DMS79 (cell line): Measurements from ENCODE around the gene TMEM95.
"Not testable (repeated sequence)": the region's sequence is repeated elsewhere in the genome, so short reads cannot be mapped to it uniquely, and the experiment has no call there.

Experiments
- DNase-seq: peaks from one replicate; lab custom pipeline; 2025; lab: John Stamatoyannopoulos, UW

TMEM95 gene

DNA sequence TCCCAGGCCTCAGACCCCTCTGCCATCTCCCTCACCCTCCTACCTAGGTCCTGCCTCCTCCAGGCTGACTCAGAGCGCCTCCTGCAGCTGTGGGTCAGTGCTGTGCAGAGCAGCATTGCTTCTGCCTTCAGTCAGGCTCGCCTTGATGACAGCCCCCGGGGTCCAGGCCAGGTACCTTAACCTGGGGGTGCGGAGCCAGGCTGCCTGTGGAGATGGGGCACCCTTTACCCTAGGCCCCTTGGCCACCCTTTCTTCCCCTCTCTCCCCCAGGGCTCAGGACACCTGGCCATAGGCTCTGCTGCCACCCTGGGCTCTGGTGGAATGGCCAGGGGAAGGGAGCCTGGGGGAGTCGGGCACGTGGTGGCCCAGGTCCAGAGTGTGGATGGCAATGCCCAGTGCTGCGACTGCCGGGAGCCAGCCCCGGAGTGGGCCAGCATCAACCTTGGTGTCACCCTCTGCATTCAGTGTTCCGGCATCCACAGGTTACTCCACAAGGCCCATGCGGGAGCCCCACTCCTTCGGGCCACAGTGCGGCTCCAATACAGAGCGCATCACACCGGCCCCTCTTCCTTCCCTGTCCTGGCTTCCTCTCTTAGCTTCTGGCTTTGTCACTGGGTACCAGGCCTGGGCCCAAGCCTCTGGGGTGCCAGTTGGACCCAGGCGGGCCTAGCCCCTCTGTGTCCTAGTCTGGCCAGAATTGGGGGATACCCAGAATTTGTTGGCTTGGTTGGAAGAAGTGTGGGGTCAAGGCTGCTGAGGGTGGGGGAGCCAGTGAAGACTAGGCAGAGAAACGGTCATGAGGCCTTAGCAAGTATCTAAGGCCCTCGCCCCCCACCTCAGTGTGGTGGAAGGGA is 8.0 kb upstream of the TMEM95 start:
- no peak for DNase-seq

DNA sequence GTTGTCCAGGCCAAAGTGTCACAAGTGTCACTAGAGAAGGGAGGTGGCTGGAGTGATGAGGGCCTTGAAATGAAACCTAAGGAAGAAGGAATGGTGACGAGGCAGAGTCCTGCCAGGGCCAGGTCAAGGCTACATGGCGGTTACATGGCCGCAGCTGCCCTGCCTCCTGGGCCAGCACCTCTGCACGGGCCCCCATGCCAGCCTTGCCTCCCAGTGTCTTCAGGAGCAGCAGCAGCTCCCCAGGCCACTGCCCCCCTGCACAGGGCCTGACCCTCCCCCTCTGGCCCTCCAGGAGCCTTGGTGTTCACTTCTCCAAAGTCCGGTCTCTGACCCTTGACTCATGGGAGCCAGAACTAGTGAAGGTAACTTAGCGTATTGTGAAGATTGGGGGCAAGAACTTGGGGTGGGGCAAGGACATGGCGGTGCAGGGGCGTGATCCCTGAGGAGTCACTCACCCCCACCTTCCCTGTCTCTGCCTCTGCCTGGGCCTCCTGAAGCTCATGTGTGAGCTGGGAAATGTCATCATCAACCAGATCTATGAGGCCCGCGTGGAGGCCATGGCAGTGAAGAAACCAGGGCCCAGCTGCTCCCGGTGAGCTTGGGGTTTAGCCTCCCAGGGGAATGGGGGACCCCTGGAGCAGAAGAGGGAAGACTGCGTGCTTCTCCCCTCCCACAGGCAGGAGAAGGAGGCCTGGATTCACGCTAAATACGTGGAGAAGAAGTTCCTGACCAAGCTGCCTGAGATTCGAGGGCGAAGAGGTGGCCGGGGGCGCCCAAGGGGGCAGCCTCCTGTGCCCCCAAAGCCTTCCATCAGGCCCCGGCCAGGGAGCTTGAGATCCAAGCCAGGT is 7.1 kb upstream of the TMEM95 start:
- no peak for DNase-seq

DNA sequence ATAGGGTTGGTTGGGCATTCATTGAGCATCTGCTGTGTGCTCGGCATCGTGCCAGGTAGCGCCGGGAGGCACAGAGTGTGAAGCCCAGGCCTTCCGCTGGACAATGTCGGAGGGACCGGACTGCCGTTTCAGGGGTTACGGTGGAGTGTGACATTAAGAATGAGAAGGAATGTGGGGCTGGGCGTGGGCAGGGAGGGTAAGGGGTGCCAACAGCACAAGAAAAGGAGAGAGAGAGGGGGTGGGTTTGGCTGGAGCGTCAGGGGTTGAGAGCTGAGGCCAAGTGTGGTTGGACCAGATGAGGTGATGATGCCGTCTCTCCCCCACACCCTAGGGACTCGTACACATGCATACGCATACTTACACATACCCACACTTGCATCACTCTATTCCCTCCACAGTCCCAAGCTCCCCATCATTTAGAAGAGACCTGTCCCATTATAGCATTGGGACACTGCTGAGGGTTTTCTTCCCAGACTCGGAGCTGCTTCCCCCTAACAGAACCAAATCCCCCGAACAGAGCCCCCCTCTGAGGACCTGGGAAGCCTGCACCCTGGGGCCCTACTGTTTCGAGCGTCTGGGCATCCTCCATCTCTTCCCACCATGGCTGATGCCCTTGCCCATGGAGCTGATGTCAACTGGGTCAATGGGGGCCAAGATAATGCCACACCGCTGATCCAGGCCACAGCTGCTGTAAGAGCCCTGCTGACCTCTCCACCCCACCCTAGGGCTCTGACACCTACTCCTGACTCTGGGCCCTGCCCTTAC is 6.3 kb upstream of the TMEM95 start:
- DNase-seq = no peak

DNA sequence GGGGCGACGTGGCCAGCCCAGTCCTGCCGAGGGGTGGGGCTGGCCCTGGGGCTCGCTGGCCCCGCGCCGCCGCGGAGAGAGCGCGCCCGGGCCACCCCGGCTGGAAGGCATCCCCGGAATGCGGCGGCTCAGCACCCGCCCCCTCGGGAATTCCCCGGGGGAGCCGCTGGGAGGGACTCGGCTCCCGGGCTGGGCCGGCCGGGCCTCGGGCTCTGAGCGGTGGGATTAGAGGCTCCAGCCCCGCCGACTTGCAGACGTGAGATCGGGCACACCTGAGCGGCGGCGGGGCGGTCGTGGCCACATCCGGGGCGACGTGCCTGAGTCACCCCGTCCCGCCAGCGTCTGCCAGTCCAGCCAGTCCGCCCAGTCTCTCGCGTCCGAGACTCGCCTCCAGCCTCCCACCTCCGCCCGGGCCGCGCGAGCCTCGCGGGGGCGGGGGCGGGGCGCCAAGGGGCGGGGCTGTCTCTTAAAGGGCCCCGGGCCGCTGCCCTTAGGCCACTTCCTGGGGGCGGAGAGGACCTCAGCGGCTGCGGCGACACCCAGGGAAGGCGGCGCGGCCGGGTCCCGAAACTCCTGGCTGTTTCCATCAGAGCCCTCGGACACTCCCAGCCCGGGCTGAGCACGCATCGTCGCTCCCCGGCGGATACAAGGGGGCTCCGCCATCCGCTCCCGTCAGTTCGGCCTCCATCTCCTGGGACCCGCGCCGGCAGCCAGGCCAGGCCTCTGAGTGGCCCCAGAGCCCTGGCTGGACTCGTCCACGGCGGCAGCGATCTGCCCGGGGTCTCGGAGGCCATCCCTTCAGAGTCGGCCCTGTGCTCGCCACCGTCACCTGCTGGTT is 3.1 kb upstream of the TMEM95 start, which contains the start of gene KCTD11:
Gene KCTD11 (plus strand): TSS at position 498 of the 838 bp plus-strand sequence.
- DNase-seq = no peak

DNA sequence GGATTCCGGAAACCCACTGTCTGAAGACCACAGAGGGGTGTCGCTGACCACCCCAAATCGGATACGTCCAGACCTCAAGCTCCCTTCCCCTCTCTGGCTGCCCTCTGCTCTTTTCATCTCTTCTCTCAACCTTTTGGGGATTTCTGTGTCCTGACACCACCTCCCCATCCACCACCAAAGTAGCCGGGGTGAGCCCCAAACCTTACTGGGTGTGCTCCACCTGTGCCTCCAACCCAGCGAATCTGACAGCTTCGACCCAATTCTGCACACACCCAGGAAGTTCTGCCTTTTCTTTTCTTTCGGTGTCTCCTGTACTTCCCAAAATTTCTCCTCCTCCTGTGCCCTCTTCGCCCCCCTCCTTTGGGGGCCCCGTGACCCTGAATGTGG is 2.5 kb upstream of the TMEM95 start:
- DNase-seq = no peak

DNA sequence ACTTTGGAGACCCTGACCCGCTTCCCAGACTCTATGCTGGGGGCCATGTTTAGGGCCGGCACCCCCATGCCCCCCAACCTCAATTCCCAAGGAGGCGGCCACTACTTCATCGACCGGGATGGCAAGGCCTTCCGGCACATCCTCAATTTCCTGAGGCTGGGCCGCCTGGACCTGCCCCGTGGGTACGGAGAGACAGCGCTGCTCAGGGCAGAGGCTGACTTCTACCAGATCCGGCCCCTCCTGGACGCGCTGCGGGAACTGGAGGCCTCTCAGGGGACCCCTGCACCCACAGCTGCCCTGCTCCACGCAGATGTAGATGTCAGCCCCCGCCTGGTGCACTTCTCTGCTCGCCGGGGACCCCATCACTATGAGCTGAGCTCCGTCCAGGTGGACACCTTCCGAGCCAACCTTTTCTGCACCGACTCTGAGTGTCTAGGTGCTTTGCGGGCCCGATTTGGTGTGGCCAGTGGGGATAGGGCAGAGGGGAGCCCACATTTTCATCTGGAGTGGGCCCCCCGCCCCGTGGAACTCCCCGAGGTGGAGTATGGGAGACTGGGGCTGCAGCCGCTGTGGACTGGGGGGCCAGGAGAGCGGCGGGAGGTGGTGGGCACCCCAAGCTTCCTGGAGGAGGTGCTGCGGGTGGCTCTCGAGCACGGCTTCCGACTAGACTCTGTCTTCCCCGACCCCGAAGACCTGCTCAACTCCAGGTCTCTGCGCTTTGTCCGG is 1.9 kb upstream of the TMEM95 start:
- DNase-seq = no peak

DNA sequence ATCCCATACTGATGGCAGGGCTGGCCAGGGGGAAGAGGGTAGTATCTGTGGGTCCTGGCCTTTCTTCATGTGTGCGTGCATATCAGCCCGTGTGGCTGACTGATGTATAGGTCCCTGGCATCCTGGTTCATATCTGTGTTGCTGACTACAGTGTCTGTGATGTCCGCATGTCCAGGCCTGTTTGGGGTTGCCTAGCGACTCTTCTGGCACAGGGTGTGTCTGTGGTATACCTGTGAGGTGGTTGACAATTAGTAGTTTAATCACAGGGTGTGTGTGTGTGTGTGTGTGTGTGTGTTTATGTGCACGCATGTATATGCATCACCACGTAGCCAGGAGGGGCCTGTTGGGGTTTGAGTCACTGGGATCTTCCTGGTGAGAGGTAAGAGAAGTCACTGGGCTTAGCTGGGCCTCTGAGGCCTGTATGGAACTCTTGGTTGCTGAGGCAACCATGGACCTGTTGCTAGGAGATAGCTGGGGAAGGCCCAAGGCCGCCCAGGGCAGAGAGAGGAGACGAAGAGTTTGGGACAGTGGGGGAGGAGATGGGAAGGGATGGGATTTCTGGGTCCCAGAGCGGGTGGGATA is 603 bp upstream of the TMEM95 start:
- DNase-seq = no peak

DNA sequence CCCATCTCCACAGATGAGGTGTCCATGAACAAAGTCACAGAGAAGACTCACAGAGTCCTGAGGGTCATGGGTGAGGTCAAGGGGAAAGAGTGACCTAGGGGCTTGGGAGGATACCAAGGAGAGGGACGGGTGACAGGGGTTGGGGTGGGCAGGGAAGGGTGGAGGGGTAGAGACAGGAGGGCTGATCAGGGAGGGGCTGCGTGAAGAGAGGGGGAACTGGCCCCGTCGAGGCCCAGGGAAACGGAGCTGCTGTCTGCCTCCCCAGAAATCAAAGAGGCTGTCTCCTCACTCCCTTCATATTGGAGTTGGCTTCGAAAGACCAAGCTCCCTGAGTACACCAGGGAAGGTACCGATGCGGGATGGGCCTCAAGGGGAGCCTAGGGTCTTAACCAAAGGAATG is 617 bp downstream of the TMEM95 start:
- no peak for DNase-seq

DNA sequence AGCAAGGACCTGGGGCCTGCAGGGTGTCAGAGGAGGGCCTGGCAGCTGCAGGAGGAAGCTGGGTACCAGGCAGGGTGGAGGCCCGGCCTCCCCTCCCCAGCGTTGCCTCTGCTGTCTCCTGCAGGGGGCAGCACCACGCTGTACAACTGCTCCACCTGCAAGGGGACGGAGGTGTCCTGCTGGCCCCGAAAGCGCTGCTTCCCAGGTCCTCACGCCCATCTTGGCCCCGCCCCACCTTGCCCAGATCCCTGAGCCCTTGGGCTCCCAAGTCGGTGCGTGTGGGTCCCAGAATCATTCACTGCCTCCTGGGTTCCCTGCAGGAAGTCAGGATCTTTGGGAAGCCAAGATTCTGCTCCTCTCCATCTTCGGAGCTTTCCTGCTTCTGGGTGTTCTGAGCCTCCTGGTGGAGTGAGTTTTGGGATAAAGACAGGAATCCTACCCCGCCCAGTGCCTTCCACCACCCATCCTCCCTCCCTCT is 1.2 kb downstream of the TMEM95 start:
- peak; percentile 73 for DNase-seq

DNA sequence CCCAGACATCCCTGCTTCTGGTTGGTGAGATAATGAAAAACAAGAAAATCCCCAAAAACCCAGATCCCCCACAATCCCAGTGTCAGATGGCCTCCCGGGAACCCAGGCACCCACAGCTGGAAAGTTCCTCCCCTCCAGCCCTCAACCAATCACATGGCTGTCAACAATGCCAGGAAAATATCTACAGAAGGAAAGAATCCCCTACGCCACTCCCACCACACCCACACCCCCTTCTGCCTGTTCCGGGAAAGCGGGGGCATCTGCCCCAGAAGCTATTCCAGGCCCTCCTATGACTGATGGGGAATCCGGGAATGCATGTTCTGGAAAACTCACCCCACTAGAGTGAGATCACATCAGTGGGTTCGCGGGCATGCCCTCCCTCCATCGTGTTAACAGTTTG is 1.8 kb downstream of the TMEM95 start:
- no peak for DNase-seq

DNA sequence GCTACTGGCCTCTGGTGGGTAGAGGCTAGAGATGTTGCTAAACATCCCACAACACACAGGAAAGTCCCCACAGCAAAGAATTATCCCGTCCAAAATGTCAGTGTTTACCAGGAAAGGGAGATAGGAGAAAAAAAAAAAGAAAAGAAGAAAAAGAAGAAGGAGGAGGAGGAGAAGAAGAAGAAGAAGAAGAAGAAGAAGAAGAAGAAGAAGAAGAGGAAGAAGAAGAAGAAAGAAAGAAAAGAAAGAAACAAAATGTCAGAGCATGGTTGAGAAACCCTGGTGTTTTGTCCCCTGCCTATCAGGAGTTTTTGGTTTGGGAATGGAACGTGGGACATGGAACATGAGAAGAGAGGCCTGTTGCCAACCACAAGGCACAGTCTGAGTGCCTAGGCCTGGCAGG is 2.4 kb downstream of the TMEM95 start:
- DNase-seq = no peak

DNA sequence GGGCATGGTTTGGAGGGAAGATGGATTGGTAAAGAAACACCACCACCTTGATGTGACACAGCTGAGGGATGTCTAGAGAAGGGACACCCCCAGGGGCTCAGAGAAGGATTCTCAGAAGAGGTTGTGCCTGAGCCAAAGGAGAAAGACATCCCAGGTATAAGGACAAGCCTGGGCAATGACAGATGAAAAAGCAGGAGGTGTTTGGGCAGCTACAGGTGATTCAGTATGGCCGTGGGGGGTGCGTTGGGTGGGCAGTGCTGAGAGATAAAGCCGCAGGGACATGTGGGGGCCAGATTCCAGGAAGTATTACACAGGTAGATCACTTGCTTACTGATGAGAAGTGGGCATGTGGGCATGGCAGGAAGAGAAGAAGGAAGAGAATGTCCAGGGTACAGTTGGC is 7.0 kb downstream of the TMEM95 start:
- no peak for DNase-seq

DNA sequence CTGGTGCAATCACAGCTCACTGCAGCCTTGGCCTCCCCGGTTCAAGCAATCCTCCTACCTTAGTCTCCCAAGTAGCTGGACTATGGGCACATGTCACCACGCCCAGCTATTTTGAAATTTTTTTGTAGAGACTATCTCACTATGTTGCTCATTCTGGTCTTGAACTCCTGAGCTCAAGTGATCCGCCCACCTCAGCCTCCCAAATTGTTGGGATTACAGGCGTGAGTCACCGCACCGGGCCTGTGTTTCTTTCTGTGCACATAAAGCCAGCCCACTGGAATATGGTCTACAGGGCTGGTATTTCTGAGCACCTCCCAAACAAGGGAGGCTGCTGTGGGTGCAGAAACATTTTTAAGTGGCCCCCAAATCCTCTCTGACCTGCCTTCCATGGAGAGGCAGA is 8.4 kb downstream of the TMEM95 start:
- DNase-seq = no peak

DNA sequence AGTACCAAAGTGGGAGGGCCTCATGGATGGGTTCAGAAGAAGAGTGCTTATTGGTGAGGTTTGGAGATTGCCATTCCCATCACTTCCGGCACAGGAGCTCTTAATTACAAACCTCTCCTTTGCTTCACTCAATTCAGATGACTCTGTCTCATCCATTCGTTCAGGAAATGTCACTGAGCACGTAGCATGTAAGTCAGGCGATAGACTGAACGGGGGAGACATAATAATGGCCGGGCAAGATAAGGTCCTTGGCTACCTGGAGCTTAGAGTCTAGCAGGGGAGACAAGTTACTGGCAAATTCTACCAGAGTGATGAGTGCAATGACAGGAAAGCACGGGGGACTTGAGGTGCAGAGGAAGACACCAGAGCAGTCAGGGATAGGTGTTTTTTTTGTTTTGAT is 11.0 kb downstream of the TMEM95 start:
- not testable (repeated sequence) for DNase-seq

DNA sequence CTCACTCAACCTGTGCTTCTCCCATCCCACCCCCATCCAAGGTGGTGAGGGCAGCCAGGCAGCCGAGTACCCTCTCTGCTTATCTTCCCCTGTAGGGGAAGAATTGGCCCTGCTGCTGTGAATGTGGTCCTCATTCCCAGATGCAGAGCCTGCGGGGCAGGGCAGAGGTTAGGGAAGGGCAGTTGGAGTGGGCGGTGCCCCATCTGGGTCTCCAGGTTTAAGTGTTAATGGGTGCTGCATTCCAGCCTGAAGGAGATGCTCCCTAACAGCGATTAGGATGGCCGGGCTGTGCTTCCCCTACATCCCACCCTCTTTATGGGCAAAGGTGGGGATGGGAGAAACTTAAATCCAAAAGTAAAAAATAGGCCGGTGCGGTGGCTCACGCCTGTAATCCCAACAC is 12.1 kb downstream of the TMEM95 start:
- DNase-seq = no peak

DNA sequence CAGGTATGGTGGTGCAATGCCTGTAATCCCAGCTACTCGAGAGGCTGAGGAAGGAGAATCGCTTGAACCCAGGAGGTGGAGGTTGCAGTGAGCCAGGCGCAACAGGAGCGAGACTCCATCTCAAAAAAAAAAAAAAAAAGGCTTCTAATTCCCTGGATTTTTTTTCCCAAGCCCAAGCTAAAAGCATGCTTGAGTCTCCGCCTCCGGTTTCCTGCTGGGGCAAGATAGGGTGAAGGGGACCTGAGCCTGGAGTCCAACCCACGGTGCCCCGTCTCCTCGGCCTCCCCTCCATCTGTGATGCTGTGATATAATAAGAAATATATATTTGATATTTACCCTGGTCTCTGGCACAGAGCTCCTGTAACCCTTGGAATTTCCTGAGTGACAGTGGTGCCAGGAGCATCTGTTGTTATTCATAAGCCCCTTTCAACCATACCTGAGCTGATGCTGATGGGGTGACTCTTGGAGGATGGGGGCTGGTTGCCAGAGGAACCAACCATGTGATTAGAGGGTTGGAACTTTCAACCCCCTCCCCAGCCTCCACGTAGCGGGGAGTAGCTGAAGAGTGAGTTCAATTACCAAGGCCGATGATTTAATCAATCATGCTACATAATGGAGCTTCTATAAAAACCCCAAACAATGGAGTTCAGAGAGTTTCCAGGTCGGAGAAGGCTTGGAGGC is 13.1 kb downstream of the TMEM95 start:
- no peak for DNase-seq

DNA sequence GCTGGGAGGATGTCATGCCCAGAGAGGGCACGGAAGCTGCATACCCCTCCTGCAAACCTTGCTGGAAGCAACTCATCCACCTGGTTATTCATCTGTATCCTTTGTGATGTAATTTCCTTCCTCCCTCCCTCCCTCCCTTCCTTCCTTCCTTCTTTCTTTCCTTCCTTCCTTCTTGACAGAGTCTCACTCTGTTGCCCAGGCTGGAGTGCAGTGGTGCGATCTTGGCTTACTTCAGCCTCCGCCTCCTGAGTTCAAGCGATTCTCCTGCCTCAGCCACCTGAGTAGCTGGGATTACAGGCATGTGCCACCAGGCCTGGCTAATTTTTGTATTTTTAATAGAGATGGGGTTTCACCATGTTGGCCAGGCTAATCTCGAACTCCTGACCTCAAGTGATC is 13.6 kb downstream of the TMEM95 start:
- DNase-seq = not testable (repeated sequence)

DNA sequence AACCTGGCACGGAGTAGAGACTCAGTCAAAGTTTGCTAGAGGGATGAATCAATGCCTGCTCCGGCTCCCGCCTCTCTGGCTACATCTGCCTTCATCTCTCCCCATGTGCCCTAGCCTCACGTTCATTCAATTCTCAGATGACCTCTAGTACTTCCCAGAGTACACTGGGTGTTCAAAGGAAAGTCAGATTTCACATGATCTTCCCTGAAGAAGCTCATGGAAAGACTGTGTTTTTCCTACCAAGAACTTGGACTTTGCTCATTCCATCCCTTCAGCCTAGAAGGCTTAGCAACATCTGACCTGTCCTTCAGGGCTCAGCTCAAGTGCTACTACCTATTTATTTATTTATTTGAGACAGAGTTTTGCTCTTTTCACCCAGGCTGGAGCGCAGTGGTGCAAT is 14.9 kb downstream of the TMEM95 start:
- DNase-seq = no peak

DNA sequence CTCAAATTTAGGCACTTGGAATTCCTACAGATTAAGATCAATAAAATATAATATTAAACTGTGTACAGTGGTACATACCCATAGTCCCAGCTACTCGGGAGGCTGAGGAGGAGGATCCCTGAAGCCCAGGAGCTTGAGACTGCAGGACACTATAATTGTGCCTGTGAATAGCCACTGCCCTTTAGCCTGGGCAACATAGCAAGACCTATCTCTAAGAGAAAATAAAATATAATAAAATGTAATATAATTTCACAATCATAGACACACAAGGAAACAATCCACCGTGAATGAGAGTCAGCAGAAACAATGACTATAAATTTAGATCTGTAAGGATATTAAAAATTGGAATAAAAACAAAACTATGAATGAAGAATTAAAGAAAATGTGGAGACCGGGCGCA is 15.9 kb downstream of the TMEM95 start:
- no peak for DNase-seq

DNA sequence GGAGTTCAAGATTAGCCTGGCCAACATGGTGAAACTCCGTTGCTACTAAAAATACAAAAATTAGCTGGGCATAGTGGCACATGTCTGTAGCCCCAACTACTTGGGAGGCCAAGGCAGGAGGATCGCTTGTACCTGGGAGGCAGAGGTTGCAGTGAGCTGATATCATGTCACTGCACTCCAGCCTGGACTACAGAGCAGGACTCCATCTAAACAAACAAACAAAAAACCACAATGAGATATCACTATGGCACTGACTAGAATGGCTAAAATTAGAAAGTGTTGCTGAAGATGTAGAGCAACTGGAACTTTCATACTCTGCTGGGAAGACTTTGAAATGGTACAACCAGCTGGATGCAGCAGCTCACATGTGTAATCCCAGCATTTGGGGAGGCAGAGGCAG is 19.4 kb downstream of the TMEM95 start:
- DNase-seq = no peak
